Activated CD8-positive, alpha-beta memory T cell treated with anti-CD3 and anti-CD28 coated beads, Interleukin-2, amount 10 ng/mL, durations not matched to agents 7 days and 5 days (primary cell): ENCODE results near the gene ABHD15. TPM values are rescaled to one million over a fixed set of nuclear protein-coding genes. Genes with fewer than 3 reads are reported as not detected.

Experiments used
- ATAC-seq: fragments of 150-1000 bp; cut with Tn5 transposase; one replicate; pipeline ENCODE4 v1.10.0; 2021; ENCODE audit warnings: moderate library complexity
- CTCF ChIA-PET: fragments of 350-600 bp; sonication (Branson Sonifier 250); formaldehyde crosslinking; loops from one replicate; lab custom pipeline; 2021; ENCODE audit warnings: antibody characterized with exemption; lab: Charles Lee
- DNase-seq: peaks from one replicate; pipeline ENCODE4 v3.0.0-alpha.2; 2020
- H3K27ac Mint-ChIP-seq: one replicate; pipeline ENCODE4 v1.8.0; 2021; ENCODE audit warnings: mild to moderate bottlenecking, mixed read lengths
- H3K27me3 Mint-ChIP-seq: one replicate; pipeline ENCODE4 v1.8.0; 2021; ENCODE audit warnings: mixed read lengths
- H3K36me3 Mint-ChIP-seq: one replicate; pipeline ENCODE4 v1.8.0; 2021; ENCODE audit warnings: mild to moderate bottlenecking, mixed read lengths
- H3K4me1 Mint-ChIP-seq: one replicate; pipeline ENCODE4 v1.8.0; 2021; ENCODE audit warnings: mixed read lengths
- H3K4me3 Mint-ChIP-seq: one replicate; pipeline ENCODE4 v1.8.0; 2021; ENCODE audit warnings: mild to moderate bottlenecking, moderate library complexity, mixed read lengths
- H3K9me3 Mint-ChIP-seq: one replicate; pipeline ENCODE4 v1.8.0; 2022; ENCODE audit warnings: low read depth, mixed read lengths
- total RNA-seq, 2 experiments: library from RNA; stranded (reverse); gene quantifications; one replicate each; pipeline ENCODE4 v1.2.3, GENCODE V29; 2021

The ABHD15 gene
- total RNA-seq, 2 experiments from 2014 or later: 20.0 to 20.3 TPM

DNA sequence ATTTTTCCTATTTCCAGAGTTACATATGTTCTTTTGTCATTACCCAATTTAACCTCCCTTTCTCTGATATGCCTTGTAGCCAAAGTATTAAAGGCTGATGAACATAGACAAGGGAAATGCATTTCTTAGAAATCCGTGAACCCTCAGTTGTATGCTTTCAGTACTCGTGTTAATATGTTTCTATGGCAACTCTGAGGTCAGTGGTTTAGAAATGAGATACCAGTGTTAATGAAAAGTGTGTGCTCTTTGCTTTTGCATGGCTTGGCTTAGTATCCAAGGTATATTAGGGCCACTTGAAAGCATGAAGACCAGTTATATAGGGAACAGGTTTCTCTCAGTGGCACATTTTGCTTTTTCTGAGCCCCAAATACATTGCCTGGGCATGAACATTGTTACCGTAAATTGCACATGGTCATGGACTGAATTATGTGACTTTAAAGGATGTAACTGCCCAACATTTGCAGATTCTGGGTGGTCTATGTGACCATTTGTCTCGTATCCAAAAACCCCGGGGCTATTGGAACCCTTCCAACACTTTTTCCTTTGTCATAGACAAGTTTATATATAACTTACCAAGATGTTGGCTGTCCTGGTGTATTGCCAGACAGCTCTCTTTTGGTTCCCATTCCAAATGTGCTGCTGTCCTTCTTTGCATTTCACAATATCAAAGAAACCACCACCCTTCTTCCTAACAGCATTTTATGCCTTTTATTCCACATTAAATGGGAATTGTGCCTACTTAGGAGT lies 17.5 kb downstream of the ABHD15 start:
- no peak overlapping the region for H3K4me3 Mint-ChIP-seq
- peak overlapping the region; percentile 36 for H3K27ac Mint-ChIP-seq
- DNase-seq (no peak), ATAC-seq (peak; percentile 91)
- peaks cover 10% of the 10 kb centered on the region for H3K36me3 Mint-ChIP-seq
- no peaks in the 10 kb centered on the region for H3K9me3 Mint-ChIP-seq
- peaks cover 29% of the 10 kb centered on the region for H3K4me1 Mint-ChIP-seq
- no peaks in the 10 kb centered on the region for H3K27me3 Mint-ChIP-seq
- CTCF ChIA-PET: interaction anchor here (1.7 kb wide), 1 partner anchor 180 kb away, joined by 10 read pairs; no protein-coding TSS in a partner anchor

DNA sequence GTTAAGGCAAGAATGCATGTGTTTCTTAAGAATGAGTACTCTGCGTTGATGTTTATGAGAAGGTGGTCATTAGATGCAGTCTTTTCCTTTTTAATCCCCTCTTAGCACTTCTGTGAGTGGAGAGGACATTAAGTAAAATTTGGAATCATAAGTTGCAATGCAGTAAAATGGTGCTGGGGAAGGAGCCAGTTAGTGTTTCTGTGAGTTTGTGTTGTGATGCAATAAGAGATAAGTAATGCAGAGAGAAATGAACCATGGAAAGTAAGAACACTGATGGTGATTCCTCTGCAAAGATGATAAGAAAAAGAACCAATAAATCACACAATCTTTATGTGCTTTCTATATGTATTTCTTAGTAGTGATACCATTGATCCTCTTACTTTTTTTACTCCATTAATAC lies 20.0 kb downstream of the ABHD15 start:
- Mint-ChIP-seq H3K36me3 (peaks cover 25% of the 10 kb centered on the region), H3K4me1 (peaks cover 25% of the 10 kb centered on the region), H3K27me3 (no peaks in the 10 kb centered on the region), H3K9me3 (no peaks in the 10 kb centered on the region), H3K4me3 (no peak overlapping the region), H3K27ac (peak overlapping the region; percentile 23)
- ATAC-seq: no peak
- DNase-seq: no peak
- CTCF ChIA-PET: interaction anchor here (1.2 to 1.5 kb wide), 2 partner anchors 10 to 45 kb away, joined by 3 to 5 read pairs; no protein-coding TSS in a partner anchor

DNA sequence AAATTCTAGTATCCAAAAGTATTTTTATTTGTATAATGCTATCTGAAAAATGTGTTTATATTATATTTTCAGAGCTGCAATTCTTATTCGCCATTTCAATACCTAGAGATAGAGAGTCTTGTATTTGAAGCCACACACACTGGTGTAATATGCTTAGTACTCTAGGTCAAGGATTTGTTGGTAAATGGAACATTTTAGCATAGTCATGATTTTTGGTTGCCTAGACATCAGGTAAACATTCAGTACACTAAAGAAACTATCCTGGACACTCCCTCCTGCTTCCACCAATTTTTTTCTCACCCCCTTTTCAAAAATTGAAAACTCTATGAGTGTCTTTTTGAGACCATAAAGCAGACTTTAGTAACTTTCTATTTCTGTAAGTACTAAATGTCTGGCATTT lies 20.8 kb downstream of the ABHD15 start:
- H3K9me3 Mint-ChIP-seq: no peaks in the 10 kb centered on the region
- DNase-seq (no peak), ATAC-seq (no peak)
- no peak overlapping the region for H3K4me3 Mint-ChIP-seq
- no peaks in the 10 kb centered on the region for H3K27me3 Mint-ChIP-seq
- H3K36me3 Mint-ChIP-seq: peaks cover 25% of the 10 kb centered on the region
- no peak overlapping the region for H3K27ac Mint-ChIP-seq
- H3K4me1 Mint-ChIP-seq: peaks cover 25% of the 10 kb centered on the region
- CTCF ChIA-PET: interaction anchor here (1.1 to 1.5 kb wide), 3 partner anchors 9 to 176 kb away, joined by 3 to 5 read pairs (median 4); no protein-coding TSS in a partner anchor

DNA sequence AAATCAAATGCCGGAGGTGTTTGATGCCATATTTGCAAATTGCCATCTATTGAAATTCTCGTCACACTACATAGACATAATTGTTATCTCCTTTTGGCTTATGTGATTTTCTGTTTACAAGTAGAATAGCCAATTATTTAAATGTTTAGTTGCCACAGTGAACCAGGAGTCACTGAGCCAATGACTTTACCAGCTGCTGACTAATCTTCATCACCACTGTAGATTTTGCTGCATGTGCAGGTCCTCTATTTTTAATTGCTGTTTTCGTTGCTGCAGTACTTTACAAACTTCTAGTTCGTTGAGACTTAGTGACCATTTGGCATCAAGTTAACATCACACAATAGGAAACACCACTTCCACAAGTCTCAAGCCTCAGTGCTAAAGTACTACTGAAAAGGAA lies 22.8 kb downstream of the ABHD15 start:
- Mint-ChIP-seq H3K4me1 (peaks cover 17% of the 10 kb centered on the region), H3K27ac (no peak overlapping the region), H3K36me3 (peaks cover 27% of the 10 kb centered on the region), H3K4me3 (no peak overlapping the region), H3K9me3 (no peaks in the 10 kb centered on the region), H3K27me3 (no peaks in the 10 kb centered on the region)
- CTCF ChIA-PET: no interaction called here
- no peak for DNase-seq
- ATAC-seq: no peak

DNA sequence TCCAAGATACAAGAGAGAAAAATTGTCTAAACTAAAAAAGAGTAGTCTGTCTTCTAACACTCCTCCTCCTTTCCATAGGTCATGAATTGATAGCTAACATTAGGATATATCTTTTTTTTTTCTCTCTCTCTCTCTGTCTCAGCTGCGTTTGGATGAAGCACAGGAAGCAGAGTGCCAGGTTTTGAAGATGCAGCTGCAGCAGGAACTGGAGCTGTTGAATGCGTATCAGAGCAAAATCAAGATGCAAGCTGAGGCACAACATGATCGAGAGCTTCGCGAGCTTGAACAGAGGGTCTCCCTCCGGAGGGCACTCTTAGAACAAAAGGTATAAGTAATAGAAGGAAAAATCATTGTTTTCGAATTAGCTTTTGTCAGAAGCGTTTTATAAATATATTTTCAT lies 32.9 kb downstream of the ABHD15 start:
- Mint-ChIP-seq H3K9me3 (no peaks in the 10 kb centered on the region), H3K27me3 (no peaks in the 10 kb centered on the region), H3K4me1 (no peaks in the 10 kb centered on the region), H3K27ac (no peak overlapping the region), H3K36me3 (peaks cover 31% of the 10 kb centered on the region), H3K4me3 (no peak overlapping the region)
- DNase-seq (no peak), ATAC-seq (no peak)
- CTCF ChIA-PET: interaction anchor here (1.1 to 4.9 kb wide), 3 partner anchors 54 to 388 kb away, joined by 3 to 75 read pairs (median 4); no protein-coding TSS in a partner anchor

DNA sequence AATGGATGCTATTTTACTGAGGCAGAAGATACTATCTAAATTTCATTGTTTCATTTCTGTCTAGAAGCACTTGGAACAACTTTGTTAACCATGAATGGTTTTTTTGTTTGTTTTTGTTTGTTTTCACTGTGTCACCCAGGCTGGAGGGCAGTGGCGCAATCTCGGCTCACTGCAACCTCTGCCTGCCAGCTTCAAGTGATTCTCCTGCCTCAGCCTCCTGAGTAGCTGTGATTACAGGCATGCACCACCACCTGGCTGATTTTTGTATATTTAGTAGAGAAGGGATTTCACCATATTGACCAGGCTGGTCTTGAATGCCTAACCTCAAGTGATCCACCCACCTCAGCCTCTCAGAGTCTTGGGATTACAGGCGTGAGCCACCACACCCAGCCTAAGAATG lies 40.5 kb downstream of the ABHD15 start:
- Mint-ChIP-seq H3K4me3 (no peak overlapping the region), H3K36me3 (peaks cover 18% of the 10 kb centered on the region), H3K27me3 (no peaks in the 10 kb centered on the region), H3K27ac (no peak overlapping the region), H3K4me1 (peaks cover 2% of the 10 kb centered on the region), H3K9me3 (no peaks in the 10 kb centered on the region)
- ATAC-seq: no peak
- no peak for DNase-seq
- CTCF ChIA-PET: no interaction called here

DNA sequence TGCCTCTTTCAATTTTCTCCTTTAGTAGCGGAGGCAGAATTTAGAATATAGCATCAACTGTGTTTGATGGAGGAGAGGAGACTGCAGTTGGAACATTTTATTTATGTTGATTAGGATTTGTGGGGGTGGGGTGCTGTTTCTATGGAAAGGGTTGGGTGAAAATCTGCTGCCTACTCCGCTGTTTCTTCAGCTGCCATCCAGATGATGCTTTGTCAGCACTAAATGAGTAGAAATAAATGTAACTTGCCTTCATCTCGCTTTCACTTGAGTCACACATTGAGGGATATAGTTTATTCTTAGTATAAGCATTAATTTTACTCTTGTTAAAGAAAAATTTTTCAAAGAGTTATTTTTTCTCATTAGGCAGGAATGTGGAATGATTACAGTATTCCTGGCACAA lies 42.1 kb downstream of the ABHD15 start:
- peaks cover 14% of the 10 kb centered on the region for H3K36me3 Mint-ChIP-seq
- ATAC-seq (no peak), DNase-seq (no peak)
- no peaks in the 10 kb centered on the region for H3K9me3 Mint-ChIP-seq
- no peaks in the 10 kb centered on the region for H3K27me3 Mint-ChIP-seq
- H3K4me3 Mint-ChIP-seq: no peak overlapping the region
- no peak overlapping the region for H3K27ac Mint-ChIP-seq
- peaks cover 2% of the 10 kb centered on the region for H3K4me1 Mint-ChIP-seq
- CTCF ChIA-PET: interaction anchor here (0.9 to 1.9 kb wide), 2 partner anchors 12 to 20 kb away, joined by 4 read pairs; no protein-coding TSS in a partner anchor

DNA sequence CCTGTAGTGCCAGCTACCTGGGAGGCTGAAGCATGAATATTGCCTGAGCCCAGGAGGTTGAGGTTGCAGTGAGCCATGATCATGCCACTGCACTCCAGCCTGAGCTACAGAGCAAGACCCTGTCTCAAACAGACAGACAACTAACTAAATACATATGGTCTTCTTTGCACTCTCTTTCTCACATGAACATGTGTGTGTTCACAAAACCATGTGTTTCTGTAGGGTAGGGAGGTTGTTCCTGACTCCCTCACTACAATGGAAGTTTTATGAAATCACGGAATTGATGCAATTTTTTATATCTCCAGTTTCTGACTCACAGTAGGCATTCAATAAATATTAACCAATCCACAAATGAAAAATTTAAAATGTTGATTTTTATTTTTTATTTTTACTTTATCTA lies 48.5 kb downstream of the ABHD15 start:
- Mint-ChIP-seq H3K4me1 (no peaks in the 10 kb centered on the region), H3K27me3 (no peaks in the 10 kb centered on the region)
- DNase-seq: no peak

DNA sequence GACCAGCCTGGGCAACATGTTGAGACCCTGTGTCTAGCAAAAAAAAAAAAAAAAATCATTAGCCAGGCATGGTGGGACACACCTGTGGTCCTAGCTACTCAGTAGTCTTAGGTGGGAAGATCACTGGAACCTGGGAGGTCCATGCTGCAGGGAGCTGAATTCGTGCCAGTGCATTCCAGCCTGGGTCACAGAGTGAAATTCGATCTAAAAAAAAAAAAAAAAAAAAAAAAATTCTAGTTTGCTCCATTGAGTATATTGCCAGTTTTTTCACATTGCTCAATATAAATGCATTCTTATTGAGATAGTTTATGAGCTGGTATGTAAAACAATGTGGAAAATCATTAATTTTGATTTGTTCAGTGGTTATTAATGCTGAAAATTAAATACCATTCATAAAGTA lies 52.0 kb downstream of the ABHD15 start:
- Mint-ChIP-seq H3K27ac (no peak overlapping the region), H3K4me1 (no peaks in the 10 kb centered on the region), H3K27me3 (no peaks in the 10 kb centered on the region), H3K36me3 (peaks cover 35% of the 10 kb centered on the region), H3K9me3 (no peaks in the 10 kb centered on the region), H3K4me3 (no peak overlapping the region)
- no peak for DNase-seq
- CTCF ChIA-PET: interaction anchor here (0.7 to 1.2 kb wide), 3 partner anchors 9 to 349 kb away, joined by 3 to 6 read pairs (median 3); no protein-coding TSS in a partner anchor
- no peak for ATAC-seq

More for the DNA sequence above, 48.5 kb downstream of the ABHD15 start:
- ATAC-seq: no peak
- H3K9me3 Mint-ChIP-seq: no peaks in the 10 kb centered on the region
- no peak overlapping the region for H3K27ac Mint-ChIP-seq
- peaks cover 35% of the 10 kb centered on the region for H3K36me3 Mint-ChIP-seq
- no peak overlapping the region for H3K4me3 Mint-ChIP-seq
- CTCF ChIA-PET: no interaction called here

DNA sequence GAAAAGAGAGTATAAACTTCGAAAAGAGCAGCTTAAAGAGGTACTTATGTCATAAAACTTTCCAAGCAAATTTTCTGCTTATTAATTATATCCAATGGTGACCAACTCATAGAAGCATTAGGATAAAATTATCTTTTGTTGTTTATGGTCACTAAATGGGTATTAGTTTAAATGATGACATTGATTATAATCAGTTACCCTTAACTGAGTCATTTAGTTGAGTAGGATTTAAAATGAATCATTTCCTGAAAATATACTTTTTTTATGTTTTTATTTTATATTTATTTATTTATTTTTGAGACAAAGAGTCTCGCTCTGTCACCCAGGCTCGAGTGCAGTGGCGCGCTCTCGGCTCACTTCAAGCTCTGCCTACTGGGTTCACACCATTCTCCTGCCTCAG lies 55.9 kb downstream of the ABHD15 start:
- Mint-ChIP-seq H3K9me3 (no peaks in the 10 kb centered on the region), H3K27me3 (no peaks in the 10 kb centered on the region), H3K4me1 (no peaks in the 10 kb centered on the region), H3K4me3 (no peak overlapping the region), H3K27ac (no peak overlapping the region), H3K36me3 (peaks cover 20% of the 10 kb centered on the region)
- no peak for ATAC-seq
- CTCF ChIA-PET: no interaction called here
- no peak for DNase-seq

Other genes starting within 250 kb of the ABHD15 start
- 10 to 100 TPM; 41.8 to 58.7 TPM for gene TAOK1, start 176.7 kb downstream of the ABHD15 start, total RNA-seq
- gene TP53I13, start 1.7 kb upstream of the ABHD15 start, total RNA-seq: 100 to 1,000 TPM in 1 of 2 experiments, 10 to 100 TPM in 1; 97.0 to 131 TPM
- 10 to 100 TPM; 69.5 to 79.5 TPM for gene GIT1, start 22.6 kb upstream of the ABHD15 start, total RNA-seq
- 10 to 100 TPM; 15.6 to 20.1 TPM for gene ANKRD13B, start 26.1 kb upstream of the ABHD15 start, total RNA-seq
- gene CORO6, start 55.9 kb upstream of the ABHD15 start, total RNA-seq: 1 to 10 TPM; 2.7 to 7.0 TPM